NCI-H2171 (cell line): ENCODE results near the gene EYA4.

Experiments
- DNase-seq: peaks from one replicate; lab custom pipeline; 2025; lab: John Stamatoyannopoulos, UW

EYA4 gene

DNA sequence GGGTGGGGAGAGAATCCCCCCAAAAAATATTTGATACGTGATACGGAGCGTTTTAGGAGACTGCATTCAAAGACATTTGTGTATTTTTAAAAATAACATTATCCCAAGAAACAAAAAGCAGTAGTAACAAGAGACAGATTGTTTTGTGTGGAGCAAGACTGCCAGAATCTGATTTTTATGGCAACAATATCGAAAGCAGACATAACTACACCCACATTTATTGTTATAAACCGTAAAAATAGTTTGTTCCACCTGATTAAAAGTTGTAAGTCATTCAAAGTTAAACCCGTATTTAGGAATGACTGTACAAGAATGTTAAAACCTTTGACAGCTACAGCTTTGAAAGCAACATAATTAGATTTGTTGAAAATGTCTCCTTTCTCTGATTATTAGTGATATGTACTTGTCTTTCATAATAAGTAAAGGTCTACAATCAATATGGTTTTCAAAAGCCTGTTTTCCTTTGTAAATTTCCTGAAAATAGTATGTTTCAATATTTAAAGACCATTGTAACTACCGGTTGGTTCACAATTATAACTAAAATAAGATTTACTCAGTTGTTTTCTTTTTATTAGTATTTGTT lies 2.7 kb downstream of the EYA4 start:
- no peak for DNase-seq

DNA sequence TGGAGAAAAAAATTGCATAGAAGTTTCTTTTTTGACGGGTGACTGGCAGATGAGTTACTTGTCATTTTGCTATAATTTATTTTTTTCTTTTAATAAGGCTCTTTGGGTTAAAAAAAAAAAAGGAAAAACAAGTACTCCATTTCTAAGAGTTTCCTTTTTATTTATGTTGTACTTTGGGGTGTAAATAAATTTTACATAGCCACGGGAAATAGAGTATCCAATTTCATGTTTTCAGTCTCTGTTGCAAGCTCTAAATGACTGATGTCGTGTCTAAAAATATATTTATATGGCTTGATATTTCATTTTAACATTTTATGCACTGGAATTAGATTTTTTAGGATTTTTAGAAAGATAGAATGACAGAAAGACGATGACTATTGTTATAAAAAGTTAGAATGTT lies 3.4 kb downstream of the EYA4 start:
- DNase-seq = no peak

DNA sequence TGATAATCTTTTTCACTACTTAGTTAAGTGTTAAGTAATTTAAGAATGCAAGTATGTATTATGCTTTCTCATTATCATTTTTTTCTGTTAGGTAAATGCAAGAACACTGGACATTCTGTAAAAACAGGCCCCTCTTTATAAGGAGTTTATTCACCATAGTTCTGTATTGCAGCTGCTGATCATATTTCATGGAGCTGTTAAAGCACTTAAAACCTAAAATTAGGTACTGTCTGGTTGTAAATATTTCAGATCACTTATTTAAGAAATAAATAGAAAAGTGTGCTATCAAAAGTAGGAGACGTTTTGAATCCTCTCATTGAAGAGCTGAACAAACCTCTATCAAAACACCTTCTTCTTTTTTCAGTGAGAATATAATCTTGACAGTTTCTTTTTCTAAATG lies 3.9 kb downstream of the EYA4 start:
- no peak for DNase-seq

DNA sequence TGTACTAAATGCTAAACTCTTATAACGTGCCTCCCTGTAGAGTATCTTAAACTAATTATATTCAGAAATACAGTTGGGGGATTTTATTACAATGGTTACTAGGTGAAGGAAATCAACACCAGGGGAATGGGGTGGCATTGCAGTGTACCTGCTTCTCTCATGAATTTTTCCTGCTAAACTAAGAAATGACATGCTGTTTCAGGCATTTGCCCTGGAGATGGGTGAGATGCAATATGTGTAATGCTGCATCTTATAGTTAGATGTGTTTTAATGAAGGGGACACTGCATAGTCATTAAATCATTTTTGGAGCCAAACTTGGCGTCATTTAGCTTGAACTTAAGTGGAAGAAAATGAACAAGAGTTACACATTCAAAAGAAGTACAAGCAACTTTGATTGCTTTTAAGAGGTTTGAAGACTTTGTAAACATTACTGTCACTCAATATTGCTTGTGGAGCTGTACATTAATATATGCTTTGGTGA lies 4.3 kb downstream of the EYA4 start:
- no peak for DNase-seq

DNA sequence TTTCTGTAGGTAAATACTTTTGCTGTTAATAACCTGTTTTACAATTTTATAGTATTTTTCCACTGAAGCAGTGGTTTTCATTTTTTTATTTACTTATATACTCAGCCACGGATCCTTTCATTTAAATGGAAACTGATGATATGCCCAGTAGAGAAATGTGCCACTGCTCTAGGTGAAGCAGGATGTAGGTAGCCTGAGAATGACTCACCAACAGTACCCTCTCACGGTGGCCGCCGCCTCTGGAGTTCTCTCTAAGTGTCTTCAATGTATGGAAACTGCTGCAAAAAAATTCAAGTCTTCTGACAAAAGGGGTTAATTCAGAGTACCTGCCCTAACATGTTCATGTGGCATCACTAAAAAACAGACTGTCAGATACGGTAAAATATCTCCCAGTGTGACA lies 6.4 kb downstream of the EYA4 start:
- no peak for DNase-seq

DNA sequence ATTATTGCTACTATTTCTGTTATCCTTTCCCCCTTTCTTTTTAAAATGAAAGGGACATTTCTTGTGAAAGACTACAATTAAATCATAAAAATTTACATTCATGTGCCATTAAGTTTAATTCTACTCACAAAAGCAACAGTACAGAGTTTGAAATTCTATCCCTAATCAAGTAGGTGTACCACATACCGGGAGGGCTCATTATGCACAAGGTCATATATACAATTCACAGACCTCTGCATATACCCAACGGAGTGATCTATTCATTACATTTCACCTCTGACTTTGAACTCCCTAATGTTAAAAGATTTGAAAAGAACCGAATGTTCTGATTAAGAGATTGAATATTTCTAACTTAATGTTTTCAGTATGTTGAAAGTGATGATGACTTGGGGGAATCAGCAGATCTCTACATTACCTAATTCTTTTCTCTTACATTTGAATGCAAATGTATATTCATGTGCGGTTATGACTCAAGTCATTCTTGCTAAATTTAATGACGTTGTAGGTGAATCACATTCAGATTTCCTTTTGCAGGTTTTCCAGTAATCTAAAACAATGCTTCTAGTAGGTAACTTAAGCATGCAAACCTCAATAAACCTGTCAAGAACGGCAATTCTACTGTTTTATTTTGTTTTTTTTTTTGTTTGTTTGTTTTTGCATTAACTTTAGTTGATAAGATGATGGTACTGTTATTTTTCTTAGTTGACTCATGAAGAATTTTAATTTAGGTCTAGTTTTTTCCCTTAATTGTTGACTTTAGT lies 7.3 kb downstream of the EYA4 start:
- DNase-seq = no peak

DNA sequence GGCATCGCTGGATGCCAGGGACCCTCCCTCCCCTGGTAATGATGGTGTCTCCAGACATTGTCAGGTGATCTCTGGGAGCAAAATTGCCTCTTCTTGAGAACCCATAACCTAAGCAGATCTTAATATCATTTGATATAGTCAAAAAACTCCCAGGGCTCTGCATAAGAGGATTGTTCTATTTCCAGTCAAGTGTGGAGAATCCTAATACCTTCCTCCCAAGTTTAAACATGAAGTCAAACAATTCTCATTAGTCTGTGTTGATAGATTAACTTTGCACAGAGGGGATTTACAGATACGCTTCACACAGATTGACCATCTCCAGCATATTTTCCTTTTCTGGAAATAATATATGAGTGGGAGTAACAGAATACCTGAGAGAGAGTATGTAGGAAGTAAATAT lies 10.5 kb downstream of the EYA4 start:
- no peak for DNase-seq

DNA sequence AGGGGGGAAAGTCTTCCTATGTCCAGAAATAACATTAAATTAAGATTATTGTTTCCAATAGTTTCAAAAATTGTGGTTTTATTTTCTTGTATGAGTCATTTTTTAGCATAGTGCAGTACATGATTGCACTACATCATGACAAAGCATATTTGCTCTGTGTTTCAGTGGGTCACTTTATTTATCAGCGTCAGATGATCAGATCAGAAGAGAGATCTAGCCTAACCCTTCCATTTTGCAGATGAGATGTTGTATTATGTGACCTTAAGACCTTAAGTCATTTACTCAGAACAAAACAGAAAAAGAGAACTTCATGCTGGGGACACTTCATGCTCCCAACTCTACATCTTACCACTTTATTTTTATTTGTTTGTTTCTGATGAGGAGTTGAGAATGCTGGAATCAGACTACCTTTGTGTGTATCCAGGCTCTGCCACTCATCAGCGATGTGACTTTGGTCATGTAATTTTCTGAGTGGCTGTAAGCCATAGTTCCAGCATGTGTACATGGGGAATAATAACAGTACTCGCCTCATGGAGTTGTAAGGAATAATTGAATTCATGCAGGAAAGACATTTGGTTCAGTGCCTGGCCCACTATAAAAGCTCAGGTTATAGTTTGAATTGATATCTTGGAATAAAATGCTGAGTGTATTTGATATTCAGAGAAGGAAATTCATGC lies 13.5 kb downstream of the EYA4 start:
- DNase-seq = no peak

DNA sequence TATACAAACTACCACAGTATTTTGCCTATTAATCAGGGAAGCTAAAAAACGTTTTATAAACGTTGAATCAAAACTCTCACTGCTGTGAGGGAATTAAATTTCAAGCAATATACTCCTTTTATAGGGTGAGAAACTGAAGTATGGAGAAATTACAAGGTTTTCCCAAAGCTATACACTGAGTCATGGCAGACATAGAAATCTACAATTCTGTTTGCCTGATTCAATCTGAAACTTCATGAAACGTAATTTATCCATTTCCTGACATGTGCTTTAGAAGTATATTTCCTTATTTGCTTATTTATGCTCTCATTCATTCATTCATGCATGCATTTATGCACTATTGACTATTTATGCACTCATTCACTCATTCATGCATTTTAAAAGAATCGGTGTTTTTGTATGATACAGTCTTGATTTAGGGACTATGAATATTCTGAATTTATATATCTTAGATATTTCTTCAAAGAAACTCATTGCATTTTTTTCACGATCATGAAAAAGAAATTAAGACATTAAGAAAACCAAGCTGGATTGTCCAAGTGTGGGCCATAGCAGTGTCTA lies 16.5 kb downstream of the EYA4 start:
- no peak for DNase-seq

DNA sequence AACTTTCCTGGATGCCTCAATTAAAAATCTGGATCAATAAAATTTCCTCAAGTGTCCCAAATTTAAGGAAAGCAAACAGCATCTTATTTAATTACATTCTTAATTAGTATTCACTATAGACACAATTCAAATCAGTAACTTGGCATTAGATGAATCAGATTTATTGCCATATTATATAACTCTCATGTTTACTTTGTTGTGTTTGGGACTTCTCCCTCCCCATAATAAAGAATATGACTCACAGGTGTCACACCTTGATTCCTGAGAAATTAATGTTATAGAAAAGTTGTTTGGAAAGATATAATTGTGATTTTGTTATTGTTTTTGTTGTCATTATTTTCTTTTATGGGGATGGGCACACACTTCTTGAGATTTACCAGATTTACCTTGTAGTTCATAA lies 18.4 kb downstream of the EYA4 start:
- DNase-seq = no peak

DNA sequence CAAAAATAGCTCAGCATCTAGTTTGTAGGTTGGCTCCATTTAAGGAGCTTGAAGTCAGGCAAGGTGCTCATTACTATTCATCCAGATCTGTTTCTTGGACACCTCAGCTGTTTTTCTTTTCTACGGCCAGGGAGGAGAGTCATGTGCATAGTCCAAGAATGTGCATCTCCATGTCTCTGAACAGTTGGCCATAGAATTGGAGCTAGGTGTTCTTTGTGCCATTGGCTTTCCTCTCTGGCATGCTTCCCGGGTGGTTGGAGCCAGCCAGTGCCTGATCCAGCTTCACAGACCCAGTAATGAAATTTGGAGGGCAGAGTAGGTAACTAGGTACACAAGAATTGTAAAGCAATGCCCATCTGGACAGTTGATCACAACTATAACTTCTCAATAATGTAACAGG lies 21.6 kb downstream of the EYA4 start:
- DNase-seq = no peak

DNA sequence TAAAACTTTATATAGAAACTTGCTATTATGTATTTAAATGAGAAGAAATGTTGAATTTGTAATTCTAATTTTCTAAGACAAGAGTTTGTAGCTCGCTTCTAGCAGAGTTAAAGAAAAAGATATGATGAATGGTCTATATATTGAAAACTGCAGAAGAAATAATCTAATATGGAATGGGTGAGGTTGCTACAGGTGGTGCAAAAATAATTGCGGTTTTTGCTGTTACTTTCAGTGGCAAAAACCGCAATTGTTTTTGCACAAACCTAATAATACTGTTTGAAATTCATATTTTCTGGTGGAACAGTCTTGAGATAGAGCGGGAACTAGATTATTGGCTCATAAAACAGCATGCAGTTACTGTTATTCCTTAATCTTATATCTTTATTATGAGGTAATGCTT lies 23.9 kb downstream of the EYA4 start:
- DNase-seq = no peak

DNA sequence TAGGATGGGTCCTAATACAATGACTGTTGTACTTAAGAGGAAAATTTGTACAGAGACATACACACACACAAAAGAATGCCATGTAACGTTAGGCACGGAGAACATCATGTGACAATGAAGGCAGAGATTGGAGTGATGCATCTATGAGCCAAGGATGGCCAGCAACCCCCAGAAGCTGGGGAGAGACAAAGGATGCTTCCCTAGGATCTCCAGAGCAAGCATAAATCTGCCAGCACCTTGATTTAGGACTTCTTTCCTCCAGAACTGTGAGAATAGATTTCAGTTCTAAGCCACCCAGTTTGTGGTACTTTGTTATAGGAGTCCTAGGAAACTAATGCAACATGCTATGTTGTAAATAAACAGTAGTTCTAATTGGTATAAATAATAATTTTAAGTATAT lies 25.0 kb downstream of the EYA4 start:
- DNase-seq = no peak

DNA sequence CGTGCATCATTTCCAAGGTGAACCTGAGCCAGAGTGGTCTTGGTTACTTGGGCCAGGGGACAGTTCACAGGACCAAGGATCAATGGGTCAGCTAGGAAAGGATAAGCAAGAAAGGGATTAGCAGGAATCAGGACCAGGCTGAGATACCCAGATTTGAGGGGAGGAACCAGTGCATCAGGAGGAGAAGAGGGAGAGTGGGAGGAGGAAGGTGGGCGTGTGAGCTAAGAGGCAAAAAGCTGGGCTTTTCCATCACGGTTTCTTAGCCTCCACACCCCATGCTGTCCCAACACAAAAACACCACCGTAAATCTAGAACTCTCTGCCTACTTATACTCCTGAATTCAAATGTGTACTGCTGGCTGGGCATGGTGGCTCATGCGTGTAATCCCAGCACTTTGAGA lies 27.5 kb downstream of the EYA4 start:
- no peak for DNase-seq

DNA sequence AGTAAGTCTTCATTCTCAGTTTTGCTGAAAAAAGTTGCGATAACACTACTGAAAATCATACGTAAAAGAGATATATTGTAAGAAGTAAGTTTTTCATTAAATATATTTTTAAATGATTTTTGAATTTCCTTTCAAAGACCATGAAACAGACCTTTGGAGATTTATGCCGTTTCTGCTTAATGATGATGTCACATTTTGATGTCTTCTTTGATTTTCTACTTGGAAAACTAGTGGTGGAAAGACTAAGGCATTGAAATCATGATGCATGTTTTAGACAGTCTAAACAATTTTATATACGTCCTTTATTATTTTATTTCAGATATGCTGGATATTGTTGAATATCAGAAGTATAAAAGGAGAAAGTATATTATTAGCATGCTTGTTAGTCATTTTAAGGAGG lies 33.7 kb downstream of the EYA4 start:
- no peak for DNase-seq

DNA sequence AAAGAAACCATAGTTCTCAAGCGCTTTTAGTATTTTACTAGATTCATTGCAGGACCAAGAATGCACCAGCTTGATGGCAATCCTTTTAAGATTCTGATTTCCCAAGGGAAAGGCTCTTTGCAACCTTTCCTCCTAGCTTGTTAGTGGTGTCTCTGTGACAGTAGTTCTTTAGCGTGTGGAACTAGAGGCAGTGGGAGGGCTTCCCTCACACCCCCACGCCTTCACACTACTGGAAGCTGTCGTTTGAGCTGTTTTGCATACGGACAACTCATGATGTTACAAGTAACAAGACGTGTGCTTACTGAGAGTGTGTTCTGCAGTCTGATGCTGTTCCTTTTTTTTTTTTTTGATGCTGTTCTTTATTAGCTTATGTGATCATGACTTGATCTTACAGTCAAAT lies 34.1 kb downstream of the EYA4 start:
- DNase-seq = no peak

DNA sequence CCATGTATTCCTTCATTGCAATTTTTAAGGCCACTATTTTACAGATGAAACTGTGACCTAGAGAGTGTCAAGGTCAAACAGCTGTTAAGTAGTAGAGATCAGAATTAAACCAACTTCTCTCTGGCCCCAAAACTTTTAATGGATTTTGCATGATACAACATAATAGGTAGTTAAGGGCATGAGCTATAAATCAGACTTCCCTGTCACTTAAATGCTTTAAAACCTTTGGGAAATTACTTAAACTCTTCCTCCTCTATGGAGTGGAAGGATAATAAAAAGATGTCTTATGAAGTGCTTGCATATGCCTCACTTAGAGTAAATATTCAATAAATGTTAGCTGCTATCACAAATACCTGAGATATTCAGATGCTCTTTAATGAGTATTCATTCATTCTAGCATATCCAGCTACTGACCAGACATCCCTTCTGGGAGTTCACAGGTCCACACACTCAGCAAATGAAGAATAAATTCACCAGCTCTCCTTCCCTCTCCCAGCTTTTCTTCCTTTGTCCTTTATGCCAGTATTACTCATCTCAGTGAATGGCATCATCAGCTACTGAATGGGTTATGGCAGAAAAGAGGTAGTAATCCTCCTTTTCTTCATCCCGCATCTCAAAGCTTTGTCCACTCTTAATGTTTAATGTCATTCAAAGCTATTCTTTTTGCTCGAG lies 36.2 kb downstream of the EYA4 start:
- no peak for DNase-seq

DNA sequence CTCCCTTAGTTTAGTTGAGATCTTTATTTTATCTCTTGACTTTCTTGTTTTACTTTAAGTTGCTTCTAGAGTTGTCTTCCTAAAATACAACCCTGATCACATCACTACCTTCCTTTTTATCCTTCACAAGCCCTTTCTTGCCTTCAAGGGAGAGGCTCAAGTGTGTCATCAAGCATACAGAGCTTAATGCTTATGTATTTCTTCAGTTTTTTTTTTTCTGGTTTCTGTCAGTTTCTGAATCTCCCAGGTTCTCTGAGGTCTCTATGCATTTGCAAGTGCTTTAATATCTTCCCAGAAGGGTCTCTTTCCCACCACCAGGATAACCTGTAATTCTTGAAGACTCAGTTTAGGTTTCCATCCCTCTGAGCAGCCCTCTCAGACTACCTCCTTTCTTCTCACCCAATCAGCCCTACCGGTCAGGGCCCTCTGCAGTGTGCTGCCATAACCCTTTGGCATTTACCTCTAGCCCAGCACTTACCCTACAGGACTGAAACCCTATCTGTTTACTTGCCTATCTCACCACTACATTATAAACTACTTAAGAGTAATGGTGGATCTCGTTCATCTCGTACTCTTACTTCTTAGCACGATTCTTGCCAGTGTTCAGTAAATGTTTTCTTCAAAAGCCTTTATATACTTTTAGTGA lies 36.9 kb downstream of the EYA4 start:
- DNase-seq = no peak

DNA sequence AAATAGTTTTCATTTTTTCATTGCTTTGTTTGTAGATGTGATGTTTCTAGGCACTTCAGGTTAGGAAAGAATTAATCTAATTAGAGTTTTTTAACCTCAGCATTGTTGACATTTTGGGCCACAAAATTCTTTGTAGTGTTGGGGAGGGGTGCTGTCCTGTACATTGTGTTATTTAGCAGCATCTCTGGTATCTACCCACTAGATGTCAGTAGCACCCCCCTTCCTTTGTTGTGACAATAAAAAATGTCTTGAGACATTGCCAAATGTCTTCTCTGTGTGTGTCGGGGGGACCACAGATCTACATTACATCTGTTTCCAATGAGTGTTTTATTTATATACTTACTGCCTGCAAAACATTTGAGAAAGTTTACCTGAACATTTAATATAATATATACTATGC lies 45.6 kb downstream of the EYA4 start:
- peak; percentile 8 for DNase-seq

DNA sequence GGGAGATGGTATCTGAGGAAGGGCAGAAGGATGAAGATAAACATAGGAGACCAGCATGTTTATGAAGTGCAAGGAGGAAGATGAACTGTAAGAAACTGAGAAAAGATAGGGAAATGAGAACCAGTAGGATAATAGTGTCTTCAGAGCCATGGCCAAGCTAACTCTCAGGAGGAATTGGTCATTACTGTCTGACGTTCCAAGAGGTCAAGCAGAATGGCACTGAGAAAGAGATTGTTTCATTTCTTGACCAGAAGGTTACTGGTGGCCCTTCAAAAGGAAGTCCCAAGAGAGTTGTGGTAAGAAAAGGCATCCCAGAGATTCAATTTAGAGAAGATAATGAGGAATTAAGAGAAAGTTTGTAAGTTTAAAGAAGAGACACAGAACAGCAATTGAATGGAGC lies 47.5 kb downstream of the EYA4 start:
- no peak for DNase-seq

DNA sequence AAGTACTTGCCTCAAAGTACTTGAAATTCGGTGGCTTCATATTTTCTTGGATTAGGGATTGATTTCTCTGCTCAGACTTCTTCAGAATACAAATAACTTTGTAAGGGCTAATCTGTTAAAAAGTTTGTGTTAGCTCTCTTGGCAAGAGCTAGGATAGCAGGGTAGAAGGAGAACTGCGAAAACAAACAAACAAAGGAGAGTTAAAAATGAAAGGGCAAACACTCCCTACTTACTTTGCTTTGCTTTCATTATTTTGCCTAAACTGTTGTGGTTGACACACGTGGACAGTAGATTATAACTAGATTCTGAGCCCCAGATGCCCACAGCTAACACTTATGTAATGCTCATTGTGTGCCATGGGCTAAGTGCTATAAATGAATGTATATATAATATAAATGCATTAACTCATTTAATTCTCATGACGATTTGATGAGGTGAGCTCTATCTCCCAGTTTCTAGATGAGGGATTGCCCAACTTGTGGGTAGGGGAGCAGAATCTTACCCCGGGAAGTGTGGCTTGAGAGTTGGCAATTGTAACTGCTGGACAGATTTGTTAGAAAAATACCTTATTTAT lies 48.7 kb downstream of the EYA4 start:
- DNase-seq = no peak

DNA sequence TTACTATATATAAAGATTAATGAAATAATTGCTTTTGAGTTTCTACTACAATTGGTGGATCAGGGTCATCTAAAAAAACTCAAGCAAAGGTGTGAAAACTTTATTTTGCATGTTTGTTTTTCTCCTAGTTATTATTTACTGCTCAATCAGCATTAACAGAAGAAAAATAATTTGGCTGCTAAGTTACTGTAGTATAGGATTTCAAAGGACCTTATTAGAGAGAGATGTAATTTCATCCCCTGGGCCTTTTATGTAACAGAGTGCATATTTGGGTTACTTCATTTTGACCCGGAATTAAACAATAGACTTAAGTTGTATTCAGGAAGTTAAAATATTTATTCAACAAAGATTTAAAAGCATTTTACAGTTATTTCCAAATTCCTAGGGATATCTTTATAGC lies 49.8 kb downstream of the EYA4 start:
- DNase-seq = no peak
